Measurements from ENCODE around the gene PIGK.
"Not testable (repeated sequence)": the region's sequence is repeated elsewhere in the genome, so short reads cannot be mapped to it uniquely, and the experiment has no call there.

Gene PIGK

GRCh38 chr1:77219166-77219887, at the start of gene PIGK:
PIGK (minus strand) TSS chr1:77219430; CDS start chr1:77219402, 28 bp downstream.
- peak; percentile 91 for DNase-seq

GRCh38 chr1:77267035-77267434, 47.8 kb upstream of the PIGK start:
- DNase-seq = no peak

- DNase-seq = no peak
These were observed 46.0 kb upstream of the PIGK start for GRCh38 chr1:77265180-77265579.

GRCh38 chr1:77263708-77264107, 44.5 kb upstream of the PIGK start:
- DNase-seq = no peak

- DNase-seq = no peak
These were observed 34.0 kb upstream of the PIGK start for GRCh38 chr1:77253211-77253610.

GRCh38 chr1:77250126-77250525, 30.9 kb upstream of the PIGK start:
- no peak for DNase-seq

GRCh38 chr1:77245830-77246229, 26.6 kb upstream of the PIGK start:
- no peak for DNase-seq

- no peak for DNase-seq
These were observed 20.1 kb upstream of the PIGK start for GRCh38 chr1:77239311-77239710.

- DNase-seq = no peak
These were observed 19.2 kb upstream of the PIGK start for GRCh38 chr1:77238462-77238861.

- no peak for DNase-seq
These were observed 15.7 kb upstream of the PIGK start for GRCh38 chr1:77234943-77235342.

- DNase-seq = no peak
These were observed 14.9 kb upstream of the PIGK start for GRCh38 chr1:77234096-77234495.

- no peak for DNase-seq
These were observed 13.6 kb upstream of the PIGK start for GRCh38 chr1:77232829-77233228.

- peak; percentile 91 for DNase-seq
These were observed 10.8 kb upstream of the PIGK start for GRCh38 chr1:77230051-77230450.

- no peak for DNase-seq
These were observed 9.6 kb upstream of the PIGK start for GRCh38 chr1:77228836-77229235.

- DNase-seq = no peak
These were observed 8.2 kb upstream of the PIGK start for GRCh38 chr1:77227381-77227780.

- no peak for DNase-seq
These were observed 3.3 kb upstream of the PIGK start for GRCh38 chr1:77222496-77222895.

GRCh38 chr1:77220687-77221463, 1.6 kb upstream of the PIGK start:
- peak; percentile 20 for DNase-seq

- DNase-seq = peak; percentile 81
These were observed 609 bp downstream of the PIGK start for GRCh38 chr1:77218477-77219165.

GRCh38 chr1:77204043-77204442, 15.2 kb downstream of the PIGK start:
- not testable (repeated sequence) for DNase-seq

- DNase-seq = no peak
These were observed 16.5 kb downstream of the PIGK start for GRCh38 chr1:77202751-77203150.

- DNase-seq = no peak
These were observed 18.4 kb downstream of the PIGK start for GRCh38 chr1:77200806-77201205.

- no peak for DNase-seq
These were observed 18.9 kb downstream of the PIGK start for GRCh38 chr1:77200293-77200692.

- DNase-seq = no peak
These were observed 21.9 kb downstream of the PIGK start for GRCh38 chr1:77197351-77197750.

- no peak for DNase-seq
These were observed 25.3 kb downstream of the PIGK start for GRCh38 chr1:77193951-77194350.

Data from kidney glomerular epithelial cell (primary cell).